H9 (cell line): ENCODE data around the gene KIF6. TPM values are rescaled to one million over a fixed set of nuclear protein-coding genes. Genes with fewer than 3 reads are reported as not detected.

Experiments used
- DNase-seq: peaks from one replicate; pipeline ENCODE4 v3.0.0-alpha.2; 2017
- H2AFZ ChIP-seq: one replicate; pipeline ENCODE4 v1.6.1; 2013; ENCODE audit warnings: mild to moderate bottlenecking, low read length, control low read depth, moderate library complexity
- H2AK5ac ChIP-seq: 2 replicates; pipeline ENCODE4 v1.6.1; 2013; ENCODE audit warnings: low read length, control low read depth, mixed read lengths; ENCODE audit not compliant: insufficient read length
- H2BK120ac ChIP-seq: one replicate; pipeline ENCODE4 v1.6.1; 2013; ENCODE audit warnings: low read depth, mild to moderate bottlenecking, low read length, control low read depth, inconsistent platforms; ENCODE audit not compliant: poor library complexity, severe bottlenecking
- H2BK12ac ChIP-seq: 2 replicates; pipeline ENCODE4 v1.6.1; 2013; ENCODE audit warnings: low read length, control low read depth, mixed read lengths, low read depth; ENCODE audit not compliant: insufficient read length
- H2BK15ac ChIP-seq: 2 replicates; pipeline ENCODE4 v1.6.1; 2013; ENCODE audit warnings: low read depth, low read length, control low read depth
- H2BK20ac ChIP-seq: one replicate; pipeline ENCODE4 v1.6.1; 2013; ENCODE audit warnings: low read depth, mild to moderate bottlenecking, low read length, control low read depth, inconsistent platforms; ENCODE audit not compliant: poor library complexity, severe bottlenecking
- H2BK5ac ChIP-seq: 2 replicates; pipeline ENCODE4 v1.6.1; 2013; ENCODE audit warnings: low read length, control low read depth, mixed read lengths; ENCODE audit not compliant: insufficient read length
- H3K14ac ChIP-seq: 2 replicates; pipeline ENCODE4 v1.6.1; 2013; ENCODE audit warnings: low read length, control low read depth; ENCODE audit not compliant: insufficient read depth
- H3K18ac ChIP-seq: 2 replicates; pipeline ENCODE4 v1.6.1; 2013; ENCODE audit warnings: low read depth, mild to moderate bottlenecking, mixed read lengths, low read length, control low read depth; ENCODE audit not compliant: insufficient read length
- H3K23ac ChIP-seq: 2 replicates; pipeline ENCODE4 v1.6.1; 2013; ENCODE audit warnings: low read length, control low read depth, mixed read lengths, low read depth; ENCODE audit not compliant: insufficient read length
- H3K23me2 ChIP-seq: 2 replicates; pipeline ENCODE4 v1.6.1; 2013; ENCODE audit warnings: low read depth, mild to moderate bottlenecking, mixed read lengths, low read length, control low read depth; ENCODE audit not compliant: insufficient read length, poor library complexity, severe bottlenecking
- H3K27ac ChIP-seq: 2 replicates; pipeline ENCODE4 v1.5.1; 2013; ENCODE audit warnings: low read length, control low read depth, mixed read lengths, low read depth; ENCODE audit not compliant: insufficient read length
- H3K27me3 ChIP-seq: 2 replicates; pipeline ENCODE4 v1.6.1; 2013; ENCODE audit warnings: low read length, control low read depth, inconsistent platforms; ENCODE audit not compliant: insufficient read depth
- H3K4ac ChIP-seq: 2 replicates; pipeline ENCODE4 v1.6.1; 2013; ENCODE audit warnings: low read depth, mild to moderate bottlenecking, control low read depth, inconsistent platforms, low read length, moderate library complexity
- H3K4me1 ChIP-seq: 2 replicates; pipeline ENCODE4 v1.6.1; 2013; ENCODE audit warnings: low read length, control low read depth, inconsistent platforms; ENCODE audit not compliant: insufficient read depth
- H3K4me2 ChIP-seq: 2 replicates; pipeline ENCODE4 v1.6.1; 2013; ENCODE audit warnings: low read length, control low read depth, mixed read lengths; ENCODE audit not compliant: insufficient read length, insufficient read depth
- H3K56ac ChIP-seq: 2 replicates; pipeline ENCODE4 v1.6.1; 2013; ENCODE audit warnings: low read depth, mild to moderate bottlenecking, mixed read lengths, low read length, control low read depth; ENCODE audit not compliant: insufficient read length
- H3K79me1 ChIP-seq: 2 replicates; pipeline ENCODE4 v1.6.1; 2013; ENCODE audit warnings: low read depth, mild to moderate bottlenecking, moderate library complexity, low read length, control low read depth, inconsistent platforms; ENCODE audit not compliant: insufficient read depth, poor library complexity, severe bottlenecking
- H3K79me2 ChIP-seq: 2 replicates; pipeline ENCODE4 v1.6.1; 2013; ENCODE audit warnings: low read length, control low read depth, inconsistent platforms; ENCODE audit not compliant: insufficient read depth
- H3K9ac ChIP-seq: 2 replicates; pipeline ENCODE4 v1.6.1; 2013; ENCODE audit warnings: low read length, control low read depth, mixed read lengths; ENCODE audit not compliant: insufficient read length; ENCODE audit errors: extremely low read depth
- H3K9me3 ChIP-seq: one replicate; pipeline ENCODE4 v1.6.1; 2013; ENCODE audit warnings: low read depth, low read length, inconsistent platforms; ENCODE audit not compliant: control insufficient read depth
- H3T11ph ChIP-seq: one replicate; pipeline ENCODE4 v1.6.1; 2013; ENCODE audit warnings: mild to moderate bottlenecking, low read length, control low read depth, inconsistent platforms
- H4K20me1 ChIP-seq: one replicate; pipeline ENCODE4 v1.6.1; 2013; ENCODE audit not compliant: control insufficient read depth, insufficient read length, insufficient read depth
- H4K5ac ChIP-seq: 2 replicates; pipeline ENCODE4 v1.6.1; 2013; ENCODE audit warnings: low read depth, mild to moderate bottlenecking, mixed read lengths, low read length, control low read depth; ENCODE audit not compliant: insufficient read length
- H4K8ac ChIP-seq: replicated peaks from 2 replicates; pipeline ENCODE4 v1.6.1; 2013; ENCODE audit warnings: low read length, control low read depth, mixed read lengths, low read depth; ENCODE audit not compliant: insufficient read length
- H4K91ac ChIP-seq: 2 replicates; pipeline ENCODE4 v1.6.1; 2013; ENCODE audit warnings: low read depth, mild to moderate bottlenecking, moderate library complexity, mixed read lengths, low read length, control low read depth; ENCODE audit not compliant: insufficient read length
- H3K27ac Mint-ChIP-seq, 3 experiments: 2 replicates in 2 of 3; 3 replicates in 1 of 3; pipeline ENCODE4 v1.8.0; 2020 to 2021; ENCODE audit warnings: mixed read lengths in 3 of 3, mild to moderate bottlenecking in 1 of 3, moderate library complexity in 1 of 3
- H3K27me3 Mint-ChIP-seq: 2 replicates; pipeline ENCODE4 v1.8.0; 2021; ENCODE audit warnings: low read depth, mild to moderate bottlenecking, moderate library complexity, mixed read lengths
- H3K36me3 Mint-ChIP-seq, 3 experiments: 2 replicates in 2 of 3; 3 replicates in 1 of 3; pipeline ENCODE4 v1.8.0; 2020 to 2021; ENCODE audit warnings: low read depth in 3 of 3, mixed read lengths in 3 of 3; ENCODE audit not compliant: insufficient read depth in 1 of 3
- H3K4me1 Mint-ChIP-seq, 2 experiments: 2 replicates each; pipeline ENCODE4 v1.8.0; 2020; ENCODE audit warnings: mixed read lengths in 2 of 2
- H3K4me3 Mint-ChIP-seq, 2 experiments: 2 replicates in 1 of 2; 3 replicates in 1 of 2; pipeline ENCODE4 v1.8.0; 2020 to 2021; ENCODE audit warnings: mild to moderate bottlenecking in 2 of 2, mixed read lengths in 2 of 2, moderate library complexity in 1 of 2
- H3K9me3 Mint-ChIP-seq, 2 experiments: 2 replicates in 1 of 2; 3 replicates in 1 of 2; pipeline ENCODE4 v1.8.0; 2020; ENCODE audit warnings: mild to moderate bottlenecking in 2 of 2, mixed read lengths in 2 of 2, moderate library complexity in 1 of 2
- CTCF ChIP-seq: fragments of 200-600 bp; sonication (generic); conservative IDR thresholded peaks from 3 replicates; pipeline ENCODE4 v1.8.0; 2021; ENCODE audit warnings: antibody characterized with exemption, mild to moderate bottlenecking
- WGBS: extraction: QIAGEN DNeasy Blood & Tissue Kit; methylation state at CpG from one replicate; pipeline ENCODE4 v1.1.7; 2013; ENCODE audit warnings: missing lambda C conversion rate, low lambda C conversion rate, mixed read lengths; ENCODE audit not compliant: insufficient read length; ENCODE audit errors: extremely low coverage; 5-methylcytosine and 5-hydroxymethylcytosine counted together
- total RNA-seq: library from RNA; stranded (reverse); gene quantifications from 2 replicates; pipeline ENCODE4 v1.2.1, GENCODE V29; 2021

Gene KIF6
- total RNA-seq, 1 experiment from 2014 or later, result 0.63 TPM

GRCh38 chr6:39428816-39429215 is 296.4 kb downstream of the KIF6 start:
- no peak overlapping the region for H4K5ac ChIP-seq
- no peaks in the 10 kb centered on the region for H3K36me3 Mint-ChIP-seq
- H3K4me2 ChIP-seq, result no peak overlapping the region
- no peak overlapping the region for H3K27ac ChIP-seq
- H3K79me1 ChIP-seq, result no peaks in the 10 kb centered on the region
- H3K79me2 ChIP-seq, result no peaks in the 10 kb centered on the region
- no peak for TF ChIP-seq CTCF
- no peak overlapping the region for H3K9ac ChIP-seq
- no peak overlapping the region for H3K23ac ChIP-seq
- no peak overlapping the region for H4K91ac ChIP-seq
- H3K56ac ChIP-seq, result no peak overlapping the region
- H2AFZ ChIP-seq, result no peak overlapping the region
- no peak overlapping the region for H3K4ac ChIP-seq
- H3K9me3 Mint-ChIP-seq, result no peaks in the 10 kb centered on the region
- H3K9me3 ChIP-seq, result no peaks in the 10 kb centered on the region
- H3K4me3 Mint-ChIP-seq, result no peak overlapping the region
- no peak overlapping the region for H2AK5ac ChIP-seq
- no peak for DNase-seq
- peaks cover 3% of the 10 kb centered on the region; the same call in 1 of the 2 replicates for H3K4me1 ChIP-seq
- H3K27me3 ChIP-seq, result no peaks in the 10 kb centered on the region
- H2BK120ac ChIP-seq, result no peak overlapping the region
- peaks cover 19 to 24% of the 10 kb centered on the region in 2 experiments for H3K4me1 Mint-ChIP-seq
- no peak overlapping the region for H4K8ac ChIP-seq
- no peak overlapping the region for H3T11ph ChIP-seq
- H3K18ac ChIP-seq, result no peak overlapping the region
- no peak overlapping the region for H2BK15ac ChIP-seq
- no peak overlapping the region for H3K14ac ChIP-seq
- H2BK20ac ChIP-seq, result no peak overlapping the region
- no peaks in the 10 kb centered on the region; the same call in 1 of the 2 replicates for H3K27me3 Mint-ChIP-seq
- H4K20me1 ChIP-seq, result no peaks in the 10 kb centered on the region
- H3K23me2 ChIP-seq, result no peaks in the 10 kb centered on the region
- H2BK5ac ChIP-seq, result no peak overlapping the region
- no peak overlapping the region for H2BK12ac ChIP-seq
- H3K27ac Mint-ChIP-seq, result no peak overlapping the region; a peak in 1 of 7 replicates
- no CpG with 5 or more reads among the region's 7 CpGs for WGBS
